Dermis blood vessel endothelial cell (primary cell): Measurements from ENCODE around the gene RAB7B. TPM values are rescaled to one million over a fixed set of nuclear protein-coding genes. Genes with fewer than 3 reads are reported as not detected.
"Not testable (repeated sequence)": the region's sequence is repeated elsewhere in the genome, so short reads cannot be mapped to it uniquely, and the experiment has no call there.

Source experiments
- DNase-seq: peaks from one replicate; pipeline ENCODE4 v3.0.0; 2010
- total RNA-seq: library from RNA; depleted of rRNA; stranded (reverse); fragments of >200 nt; gene quantifications from 2 replicates; pipeline ENCODE4 v1.2.3, GENCODE V29; 2014

Gene RAB7B
- total RNA-seq, 1 donor from 2014 or later = not detected

- peak; percentile 28 for DNase-seq
These were observed 18.6 kb upstream of the RAB7B start for GRCh38 chr1:206021626-206022365.

- no peak for DNase-seq
These were observed 17.9 kb upstream of the RAB7B start for GRCh38 chr1:206021008-206021625.

- no peak for DNase-seq
These were observed 17.3 kb upstream of the RAB7B start for GRCh38 chr1:206020393-206021007.

GRCh38 chr1:206015071-206015470 lies 11.9 kb upstream of the RAB7B start:
- DNase-seq = no peak

GRCh38 chr1:206014601-206015000 lies 11.4 kb upstream of the RAB7B start:
- no peak for DNase-seq

- DNase-seq = peak; percentile 44
These were observed 10.0 kb upstream of the RAB7B start for GRCh38 chr1:206013026-206013795.

GRCh38 chr1:206012086-206012859 lies 9.1 kb upstream of the RAB7B start:
- DNase-seq = no peak

GRCh38 chr1:206011057-206011456 lies 7.9 kb upstream of the RAB7B start:
- no peak for DNase-seq

GRCh38 chr1:206010060-206010459 lies 6.9 kb upstream of the RAB7B start:
- no peak for DNase-seq

GRCh38 chr1:206006946-206007345 lies 3.8 kb upstream of the RAB7B start:
- no peak for DNase-seq

- peak; percentile 23 for DNase-seq
These were observed 2.6 kb upstream of the RAB7B start for GRCh38 chr1:206005778-206006180.

- no peak for DNase-seq
These were observed 2.0 kb upstream of the RAB7B start for GRCh38 chr1:206005234-206005633.

- DNase-seq = no peak
These were observed 1.6 kb upstream of the RAB7B start for GRCh38 chr1:206004826-206005225.

- DNase-seq = no peak
These were observed 932 bp upstream of the RAB7B start for GRCh38 chr1:206003854-206004800.

GRCh38 chr1:206002160-206002559 lies 1.0 kb downstream of the RAB7B start:
- no peak for DNase-seq

GRCh38 chr1:206001476-206001888 lies 1.7 kb downstream of the RAB7B start:
- peak; percentile 76 for DNase-seq

- DNase-seq = no peak
These were observed 2.4 kb downstream of the RAB7B start for GRCh38 chr1:206000641-206001339.

GRCh38 chr1:205998457-205999241 lies 4.5 kb downstream of the RAB7B start:
- no peak for DNase-seq

GRCh38 chr1:205996641-205997040 lies 6.6 kb downstream of the RAB7B start:
- not testable (repeated sequence) for DNase-seq

- DNase-seq = no peak
These were observed 8.8 kb downstream of the RAB7B start for GRCh38 chr1:205994346-205994745.
